Measurements from ENCODE around the gene TAS2R10. TPM values are rescaled to one million over a fixed set of nuclear protein-coding genes. Genes with fewer than 3 reads are reported as not detected.

The TAS2R10 gene
- total RNA-seq, 4 donors from 2014 or later = 0.40 to 0.42 TPM; not detected in 2

DNA sequence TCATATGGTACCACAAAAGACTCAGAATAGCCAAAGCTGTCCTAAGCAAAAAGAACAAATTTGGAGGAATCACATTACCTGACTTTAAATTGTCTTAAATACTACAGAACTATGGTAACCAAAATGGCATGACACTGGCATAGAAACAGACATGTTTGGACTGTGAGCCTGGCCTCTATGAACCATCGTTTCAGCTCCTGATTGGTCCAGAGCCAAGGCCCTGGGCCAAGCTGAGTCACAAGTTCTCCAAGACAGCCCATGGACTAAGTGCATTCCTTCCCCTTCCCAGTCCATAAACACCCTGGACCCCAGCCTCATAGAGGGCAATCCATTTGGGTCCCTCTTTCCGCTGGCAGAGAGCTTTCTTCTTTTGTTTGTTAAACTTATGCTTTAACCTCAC is 35.2 kb upstream of the TAS2R10 start:
- H3K27ac ChIP-seq (replicated peaks in 1 of 4) = no peak overlapping the region
- no peak overlapping the region for H3K4me3 ChIP-seq
- intact Hi-C loops (cut with DNase I) = no loop called here
- no peaks in the 10 kb centered on the region for H3K27me3 ChIP-seq
- peaks cover 0 to 15% (median 13%) of the 10 kb centered on the region in 4 donors for H3K9me3 ChIP-seq
- no peak for DNase-seq (ENCODE audit: extremely low spot score)
- H3K36me3 ChIP-seq = peaks cover 0 to 17% (median 10%) of the 10 kb centered on the region in 4 donors
- TF ChIP-seq POLR2A (IDR thresholded peaks at IDR 0.05; ENCODE audit: low read depth) = no peak
- no peak for TF ChIP-seq POLR2AphosphoS5 (IDR thresholded peaks at IDR 0.05)
- no peak for TF ChIP-seq EP300 (IDR thresholded peaks at IDR 0.05)
- TF ChIP-seq, protein P1, sequence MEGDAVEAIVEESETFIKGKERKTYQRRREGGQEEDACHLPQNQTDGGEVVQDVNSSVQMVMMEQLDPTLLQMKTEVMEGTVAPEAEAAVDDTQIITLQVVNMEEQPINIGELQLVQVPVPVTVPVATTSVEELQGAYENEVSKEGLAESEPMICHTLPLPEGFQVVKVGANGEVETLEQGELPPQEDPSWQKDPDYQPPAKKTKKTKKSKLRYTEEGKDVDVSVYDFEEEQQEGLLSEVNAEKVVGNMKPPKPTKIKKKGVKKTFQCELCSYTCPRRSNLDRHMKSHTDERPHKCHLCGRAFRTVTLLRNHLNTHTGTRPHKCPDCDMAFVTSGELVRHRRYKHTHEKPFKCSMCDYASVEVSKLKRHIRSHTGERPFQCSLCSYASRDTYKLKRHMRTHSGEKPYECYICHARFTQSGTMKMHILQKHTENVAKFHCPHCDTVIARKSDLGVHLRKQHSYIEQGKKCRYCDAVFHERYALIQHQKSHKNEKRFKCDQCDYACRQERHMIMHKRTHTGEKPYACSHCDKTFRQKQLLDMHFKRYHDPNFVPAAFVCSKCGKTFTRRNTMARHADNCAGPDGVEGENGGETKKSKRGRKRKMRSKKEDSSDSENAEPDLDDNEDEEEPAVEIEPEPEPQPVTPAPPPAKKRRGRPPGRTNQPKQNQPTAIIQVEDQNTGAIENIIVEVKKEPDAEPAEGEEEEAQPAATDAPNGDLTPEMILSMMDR (IDR thresholded peaks at IDR 0.05) = no peak
- no peaks in the 10 kb centered on the region for H3K4me1 ChIP-seq
- 85% methylated on average over 2 of the region's 2 CpGs for WGBS

DNA sequence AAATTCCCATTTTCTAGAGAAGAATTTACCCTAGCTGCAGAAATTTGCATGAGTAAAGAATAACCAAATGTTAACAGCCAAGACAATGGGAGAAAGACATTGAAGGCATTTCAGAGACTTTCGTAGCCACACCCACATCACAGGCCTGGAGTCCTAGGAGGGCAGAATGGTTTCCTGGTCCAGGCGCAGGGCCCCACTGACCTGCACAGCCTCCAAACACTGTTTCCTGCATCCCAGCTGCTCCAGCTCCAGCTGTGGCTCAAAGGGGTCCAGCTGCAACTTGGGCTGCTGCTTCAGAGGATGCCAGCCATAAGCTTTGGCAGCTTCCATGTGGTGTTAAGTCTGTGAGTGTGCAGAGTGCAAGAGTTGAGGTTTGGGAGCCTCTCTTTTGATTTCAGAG is 29.6 kb upstream of the TAS2R10 start:
- H3K36me3 ChIP-seq = peaks cover 0 to 24% (median 14%) of the 10 kb centered on the region in 4 donors
- no peak for DNase-seq (ENCODE audit: extremely low spot score)
- H3K27me3 ChIP-seq = no peaks in the 10 kb centered on the region
- intact Hi-C loops (cut with DNase I) = no loop called here
- TF ChIP-seq, protein P1 (IDR thresholded peaks at IDR 0.05) = no peak
- TF ChIP-seq EP300 (IDR thresholded peaks at IDR 0.05) (no peak), POLR2A (IDR thresholded peaks at IDR 0.05; ENCODE audit: low read depth) (no peak), POLR2AphosphoS5 (IDR thresholded peaks at IDR 0.05) (no peak)
- H3K27ac ChIP-seq (replicated peaks in 1 of 4) = no peak overlapping the region
- H3K4me1 ChIP-seq = no peaks in the 10 kb centered on the region
- H3K9me3 ChIP-seq = peaks cover 0 to 14% (median 1%) of the 10 kb centered on the region in 4 donors
- 100% methylated on average over 1 of the region's 2 CpGs for WGBS
- H3K4me3 ChIP-seq = no peak overlapping the region

DNA sequence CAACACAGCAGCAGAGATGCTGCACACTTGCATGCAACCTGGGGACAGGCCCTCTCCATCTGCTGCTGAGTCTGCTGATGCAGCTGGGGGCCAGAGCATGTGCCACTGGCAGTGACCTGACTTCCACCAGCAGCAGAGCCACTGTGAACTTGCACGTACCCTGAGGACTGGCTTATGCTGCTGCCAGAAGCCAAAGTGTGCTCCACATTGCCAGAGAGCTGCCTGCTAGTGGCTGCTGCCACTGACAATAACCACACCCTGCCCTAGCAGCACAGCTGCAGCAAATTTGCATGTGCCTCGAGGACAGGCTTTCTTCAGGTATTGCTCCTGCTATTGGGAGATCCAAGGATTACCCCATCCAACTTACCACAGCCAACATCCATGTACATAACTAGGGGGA is 27.6 kb upstream of the TAS2R10 start:
- Histone ChIP-seq H3K4me3 (no peak overlapping the region), H3K9me3 (peaks cover 0 to 4% (median 1%) of the 10 kb centered on the region in 4 donors), H3K27me3 (no peaks in the 10 kb centered on the region), H3K36me3 (peaks cover 0 to 23% (median 12%) of the 10 kb centered on the region in 4 donors), H3K27ac (replicated peaks in 1 of 4) (no peak overlapping the region), H3K4me1 (no peaks in the 10 kb centered on the region)
- TF ChIP-seq EP300 (IDR thresholded peaks at IDR 0.05) (no peak), POLR2A (IDR thresholded peaks at IDR 0.05; ENCODE audit: low read depth) (no peak)
- TF ChIP-seq, protein P1 (IDR thresholded peaks at IDR 0.05) = no peak
- WGBS = 83% methylated on average over 2 of the region's 2 CpGs
- intact Hi-C loops (cut with DNase I) = no loop called here
- DNase-seq (ENCODE audit: extremely low spot score) = no peak

DNA sequence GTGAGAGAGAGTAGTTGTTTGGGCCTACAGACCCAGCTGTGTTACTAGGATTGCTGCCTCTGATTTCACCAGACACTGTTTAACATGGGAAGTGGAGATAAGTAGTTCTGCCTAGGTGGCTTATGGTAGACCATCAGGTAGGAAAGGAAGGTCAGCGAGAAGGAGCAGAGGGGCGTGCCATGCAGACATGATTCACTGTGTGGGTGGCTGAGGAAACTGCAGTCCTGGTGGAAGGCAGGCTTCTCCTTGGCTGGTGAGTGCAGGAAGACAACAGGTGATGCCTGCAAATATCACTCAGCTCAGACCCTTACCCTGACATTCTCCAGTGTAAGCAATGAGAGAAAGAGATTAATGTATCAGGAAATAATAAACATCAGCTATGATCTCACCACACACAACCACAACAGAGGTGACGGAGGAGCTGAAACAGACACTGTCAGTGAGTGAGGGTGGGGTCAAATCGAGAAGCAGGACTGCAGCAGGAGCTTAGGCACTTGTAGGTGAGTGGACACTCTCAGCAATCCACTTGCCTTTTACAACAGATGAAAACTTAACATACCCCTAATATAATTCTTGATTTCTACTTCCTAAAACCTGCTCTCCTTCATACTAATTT is 25.2 kb upstream of the TAS2R10 start:
- intact Hi-C loops (cut with DNase I) = no loop called here
- H3K27me3 ChIP-seq = no peaks in the 10 kb centered on the region
- H3K9me3 ChIP-seq = peaks cover 0 to 4% (median 1%) of the 10 kb centered on the region in 4 donors
- no peak overlapping the region for H3K27ac ChIP-seq (replicated peaks in 1 of 4)
- no peak for TF ChIP-seq EP300 (IDR thresholded peaks at IDR 0.05)
- TF ChIP-seq POLR2AphosphoS5 (IDR thresholded peaks at IDR 0.05) = no peak
- TF ChIP-seq POLR2A (IDR thresholded peaks at IDR 0.05; ENCODE audit: low read depth) = no peak
- TF ChIP-seq, protein P1 (IDR thresholded peaks at IDR 0.05) = no peak
- no peak overlapping the region for H3K4me3 ChIP-seq
- H3K4me1 ChIP-seq = no peaks in the 10 kb centered on the region
- DNase-seq (ENCODE audit: extremely low spot score) = no peak
- peaks cover 0 to 29% (median 14%) of the 10 kb centered on the region in 4 donors for H3K36me3 ChIP-seq
- 77% methylated on average over 4 of the region's 4 CpGs for WGBS

All from esophagus muscularis mucosa (tissue), 4 donors.